KOPT-K1 (cell line): ENCODE measurements around the gene PLAA.

Source experiments
- H3K27ac ChIP-seq: fragments of 200-600 bp; sonication (generic); 2 replicates; pipeline ENCODE4 v1.5.1; 2016; ENCODE audit warnings: antibody characterized with exemption, mild to moderate bottlenecking, low read depth, low read length; ENCODE audit not compliant: poor library complexity, severe bottlenecking
- H3K36me3 ChIP-seq: fragments of 200-600 bp; sonication (generic); 2 replicates; pipeline ENCODE4 v1.5.1; 2017; ENCODE audit warnings: antibody characterized with exemption, mild to moderate bottlenecking, low read length, moderate library complexity; ENCODE audit not compliant: insufficient read depth
- H3K9me3 ChIP-seq: fragments of 200-600 bp; sonication (generic); 2 replicates; pipeline ENCODE4 v1.5.1; 2017; ENCODE audit warnings: antibody characterized with exemption, low read length, mild to moderate bottlenecking; ENCODE audit not compliant: insufficient read depth, poor library complexity, severe bottlenecking

Gene PLAA

DNA sequence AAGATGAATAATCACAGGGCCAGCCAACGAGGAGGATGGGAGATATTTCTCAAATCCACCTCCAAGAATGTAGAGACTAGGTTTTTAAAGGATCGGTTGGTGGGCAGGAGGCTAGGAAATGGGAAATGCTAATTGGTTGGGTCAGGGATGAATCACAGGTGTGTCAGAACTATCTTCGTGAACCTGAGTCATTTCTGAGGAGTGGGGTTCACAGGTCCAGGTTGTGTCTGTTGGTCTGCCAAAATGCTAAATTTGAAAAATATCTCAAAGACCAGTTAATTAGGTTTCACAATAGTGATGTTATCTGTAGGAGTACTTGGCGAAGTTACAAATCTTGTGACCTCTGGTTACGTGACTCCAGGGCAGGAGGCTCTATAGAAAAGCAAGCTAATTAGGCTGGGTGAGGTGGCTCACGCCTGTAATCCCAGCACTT is 2.6 kb upstream of the PLAA start:
- H3K36me3 ChIP-seq: no peaks in the 10 kb centered on the region
- H3K9me3 ChIP-seq: no peaks in the 10 kb centered on the region
- H3K27ac ChIP-seq: no peak overlapping the region

DNA sequence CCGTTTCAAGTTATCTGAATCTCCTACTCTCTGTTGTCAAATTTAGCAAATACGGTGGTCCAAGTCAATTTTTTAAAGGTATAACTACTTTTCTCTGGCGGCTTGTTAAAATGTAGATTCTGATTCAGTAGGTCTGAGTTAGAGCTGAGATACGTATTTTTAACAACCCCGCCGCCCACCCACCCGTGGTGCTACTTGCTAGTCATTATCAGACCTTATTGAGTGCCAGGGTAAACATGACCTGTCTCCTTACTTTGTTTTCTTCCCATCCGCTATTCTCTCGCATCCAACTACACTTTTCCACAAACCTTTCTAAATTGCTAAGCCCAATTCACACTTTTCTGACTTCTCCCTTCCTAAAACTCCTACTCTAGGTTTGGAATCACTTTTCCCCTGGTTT is 694 bp upstream of the PLAA start:
- H3K9me3 ChIP-seq: no peaks in the 10 kb centered on the region
- peak overlapping the region; percentile 98 for H3K27ac ChIP-seq

DNA sequence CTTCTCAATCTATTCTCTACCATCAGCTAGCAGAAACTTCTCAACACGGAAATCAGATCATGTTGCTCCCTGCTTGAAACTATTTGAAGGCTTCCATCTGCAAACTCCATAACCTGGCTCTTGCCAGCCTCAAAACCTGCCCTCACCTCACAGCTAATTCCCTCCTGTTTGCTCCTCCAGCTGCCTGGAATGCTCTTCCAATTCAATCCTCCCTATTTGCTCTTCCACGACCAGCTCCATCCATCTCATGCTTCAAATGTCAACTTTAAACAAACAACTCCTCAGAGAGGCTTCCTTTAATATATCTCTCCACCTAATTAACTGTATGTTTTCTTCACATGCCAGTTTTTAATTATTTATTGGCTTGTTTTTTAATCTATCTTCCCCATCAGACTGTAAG is 1.5 kb downstream of the PLAA start:
- Histone ChIP-seq H3K27ac (peak overlapping the region; percentile 98), H3K36me3 (peaks cover 14% of the 10 kb centered on the region; the same call in 1 of the 2 replicates)

More for the DNA sequence above, 694 bp upstream of the PLAA start:
- H3K36me3 ChIP-seq: peaks cover 14% of the 10 kb centered on the region; the same call in 1 of the 2 replicates

DNA sequence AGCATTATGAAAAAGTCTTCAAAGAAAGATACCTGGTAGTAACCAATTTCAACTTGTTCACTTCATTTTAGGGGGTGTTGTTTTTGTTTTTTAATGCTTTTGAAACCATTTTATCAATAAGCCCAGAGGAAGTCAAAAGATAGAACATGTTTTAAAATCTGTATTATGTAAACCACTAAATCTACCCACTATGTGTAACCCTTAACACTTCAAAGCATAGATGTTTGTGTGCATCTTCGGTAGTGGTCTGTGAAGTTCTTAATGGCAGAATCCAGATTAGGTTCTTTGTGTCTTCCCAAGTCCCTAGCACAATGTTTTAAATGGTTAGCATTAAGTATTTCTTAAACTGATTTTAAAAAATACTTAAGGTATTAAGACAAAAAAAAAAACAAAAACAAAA is 6.3 kb downstream of the PLAA start:
- Histone ChIP-seq H3K9me3 (peaks cover 11% of the 10 kb centered on the region), H3K27ac (no peak overlapping the region), H3K36me3 (peaks cover 14% of the 10 kb centered on the region; the same call in 1 of the 2 replicates)

More for the DNA sequence above, 1.5 kb downstream of the PLAA start:
- no peaks in the 10 kb centered on the region for H3K9me3 ChIP-seq

DNA sequence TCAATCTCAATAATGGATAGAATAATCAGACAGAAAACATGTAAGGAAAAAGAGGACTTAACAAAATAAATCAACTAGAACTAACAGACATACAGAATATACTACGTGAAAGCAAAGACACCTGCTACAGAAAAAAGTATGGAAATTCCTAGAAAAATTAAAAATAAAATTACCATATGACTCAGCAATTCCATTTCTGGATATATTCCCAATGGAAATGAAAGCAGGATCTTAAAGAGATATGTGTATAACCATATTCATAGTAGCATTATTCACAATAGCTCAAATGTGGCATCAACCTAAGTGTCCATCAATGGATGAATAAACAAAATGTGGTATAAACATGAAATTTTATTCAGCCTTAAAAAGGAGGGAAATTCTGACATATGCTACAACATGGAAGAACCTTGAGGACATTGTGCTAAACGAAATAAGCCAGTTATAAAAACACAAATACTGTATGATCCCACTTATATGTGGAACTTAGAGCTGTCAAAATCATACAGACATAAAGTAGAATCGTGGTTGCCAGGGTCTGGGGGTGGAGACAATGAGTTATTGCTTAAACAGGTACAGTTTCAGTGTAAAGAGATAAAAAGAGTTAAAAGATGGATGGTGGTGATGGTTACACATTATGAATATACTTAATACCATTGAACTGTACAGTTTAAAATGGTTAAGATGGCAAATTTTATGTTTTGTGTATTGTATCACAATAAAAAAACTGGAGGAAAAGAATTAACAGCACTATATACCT is 6.9 kb downstream of the PLAA start:
- H3K9me3 ChIP-seq: peaks cover 11% of the 10 kb centered on the region
- H3K36me3 ChIP-seq: peaks cover 14% of the 10 kb centered on the region; the same call in 1 of the 2 replicates
- H3K27ac ChIP-seq: no peak overlapping the region

GRCh38 chr9:26937816-26938371 is 9.1 kb downstream of the PLAA start:
- peaks cover 7% of the 10 kb centered on the region for H3K36me3 ChIP-seq
- H3K27ac ChIP-seq: no peak overlapping the region
- H3K9me3 ChIP-seq: peaks cover 11% of the 10 kb centered on the region

DNA sequence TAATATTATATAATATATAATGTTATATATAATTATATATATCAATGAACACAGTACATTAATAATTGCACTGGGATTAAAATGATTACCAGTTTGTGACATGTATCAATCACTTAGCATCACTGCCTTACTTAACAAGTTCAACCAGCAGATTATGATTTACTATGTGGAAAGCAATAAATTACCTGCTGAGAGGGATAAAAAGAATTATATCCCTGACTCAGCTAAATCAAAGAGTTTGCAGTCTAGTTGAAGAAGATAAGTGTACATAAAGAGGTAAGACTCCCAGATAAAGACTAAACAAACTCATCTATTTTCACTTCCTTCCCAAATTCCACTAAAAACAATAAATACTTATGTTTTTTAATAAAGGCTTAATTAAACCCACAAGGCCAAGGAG is 11.2 kb downstream of the PLAA start:
- no peak overlapping the region for H3K27ac ChIP-seq
- peaks cover 27% of the 10 kb centered on the region for H3K36me3 ChIP-seq
- H3K9me3 ChIP-seq: peaks cover 11% of the 10 kb centered on the region

DNA sequence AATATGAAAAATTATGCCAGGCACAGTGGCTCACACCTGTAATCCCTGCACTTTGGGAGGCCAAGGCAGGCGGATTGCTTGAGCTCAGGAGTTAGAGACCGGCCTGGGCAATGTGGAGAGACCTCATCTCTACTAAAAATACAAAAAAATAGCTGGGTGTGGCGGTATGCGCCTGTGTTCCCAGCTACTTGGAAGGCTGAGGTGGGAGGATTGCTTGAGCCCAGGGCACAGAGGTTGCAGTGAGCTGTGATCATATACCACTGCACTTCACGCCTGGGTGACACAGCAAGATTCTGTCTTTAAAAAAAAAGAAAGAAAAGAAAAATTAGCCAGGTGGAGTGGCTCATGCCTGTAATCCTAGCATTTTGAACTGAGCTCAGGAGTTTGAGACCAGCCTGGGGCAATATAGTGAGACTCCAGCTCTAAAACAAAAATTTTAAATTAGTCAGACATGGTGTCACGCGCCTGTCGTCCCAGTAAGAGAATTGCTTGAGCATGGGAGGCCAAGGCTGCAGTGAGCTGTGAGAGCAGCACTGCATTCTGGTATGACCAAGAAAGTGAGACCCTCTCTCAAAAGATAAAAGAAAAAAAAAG is 18.0 kb downstream of the PLAA start:
- no peak overlapping the region for H3K27ac ChIP-seq
- peaks cover 84% of the 10 kb centered on the region for H3K36me3 ChIP-seq
- H3K9me3 ChIP-seq: no peaks in the 10 kb centered on the region

DNA sequence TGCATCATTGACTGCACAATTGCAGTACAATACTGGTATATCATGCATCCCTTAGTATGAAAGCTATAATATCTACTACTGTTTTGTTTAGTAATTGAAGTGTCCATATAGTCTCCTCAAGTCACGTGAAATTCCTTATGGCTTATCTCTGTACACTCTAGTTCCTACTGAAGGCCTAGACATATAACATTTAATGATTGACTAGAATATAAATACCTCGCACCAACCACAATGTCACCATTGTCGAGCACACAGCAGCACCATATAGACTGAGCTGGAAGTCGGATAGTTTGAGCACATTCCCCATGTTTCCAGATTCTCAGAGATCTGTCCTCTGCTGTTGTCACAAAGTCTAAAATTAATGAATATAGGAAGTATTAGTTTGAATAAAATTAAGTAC is 21.4 kb downstream of the PLAA start:
- H3K27ac ChIP-seq: no peak overlapping the region
- no peaks in the 10 kb centered on the region for H3K9me3 ChIP-seq
- H3K36me3 ChIP-seq: peaks cover 95% of the 10 kb centered on the region

DNA sequence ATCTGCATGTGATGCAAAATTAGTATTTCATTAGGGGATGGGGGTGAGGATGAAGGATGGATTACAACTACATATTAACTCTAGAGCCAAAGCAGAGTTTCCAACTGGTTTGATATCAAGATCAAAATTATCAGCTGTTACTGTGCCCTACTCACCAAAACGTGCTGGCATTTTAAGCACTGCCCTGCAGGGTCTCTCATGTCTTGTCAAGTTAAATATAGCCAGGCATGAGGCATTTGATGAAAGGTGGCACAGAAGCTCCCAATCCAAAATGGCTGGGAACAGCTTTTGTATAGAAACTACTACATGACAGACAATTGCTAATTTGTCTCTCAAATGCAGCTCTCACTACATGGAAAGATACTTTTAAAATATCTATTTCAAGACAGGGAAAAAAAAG is 27.3 kb downstream of the PLAA start:
- Histone ChIP-seq H3K9me3 (no peaks in the 10 kb centered on the region), H3K27ac (no peak overlapping the region), H3K36me3 (peaks cover 99% of the 10 kb centered on the region)

DNA sequence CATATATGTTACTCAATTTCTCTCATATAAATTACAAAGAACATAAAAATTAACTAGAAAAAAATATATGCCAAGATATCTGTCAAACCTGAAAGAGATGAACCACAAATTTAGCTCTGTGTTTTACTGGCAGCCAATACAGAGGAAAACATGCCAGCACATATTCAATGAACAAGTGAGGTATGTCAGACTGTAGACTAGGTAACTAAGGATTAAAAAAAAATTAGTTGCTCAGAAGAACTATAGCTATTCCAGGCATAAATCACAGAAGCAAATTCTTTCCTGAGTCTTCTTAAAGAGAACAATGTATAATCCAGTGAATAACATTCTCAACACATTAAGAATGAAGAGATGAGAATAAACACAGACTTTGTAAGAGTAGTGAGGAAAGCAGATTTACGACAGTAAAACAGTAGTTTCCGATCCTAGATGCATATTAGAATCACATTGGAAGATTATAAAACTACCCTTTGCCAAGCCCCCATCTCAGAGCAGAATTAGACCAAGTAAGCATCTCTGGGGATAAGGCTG is 33.8 kb downstream of the PLAA start:
- Histone ChIP-seq H3K9me3 (no peaks in the 10 kb centered on the region), H3K36me3 (peaks cover 74% of the 10 kb centered on the region), H3K27ac (no peak overlapping the region)

DNA sequence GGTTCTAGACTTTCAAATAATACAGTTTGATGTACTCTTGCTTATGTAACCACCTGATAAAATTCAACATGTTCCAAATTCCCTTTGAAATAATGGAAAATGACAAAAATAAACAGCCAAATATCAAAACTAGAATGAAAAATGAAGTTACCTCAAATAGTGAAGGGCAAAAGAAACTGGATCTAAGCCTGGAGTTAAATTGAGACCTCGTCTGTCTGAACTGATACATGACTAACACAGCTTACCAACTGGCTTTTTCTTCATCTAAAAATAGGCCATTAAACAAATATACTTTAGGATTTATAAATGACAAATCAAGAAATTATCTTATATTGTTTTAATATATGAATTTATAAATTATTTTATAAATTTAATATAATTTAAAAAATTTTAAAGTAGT is 42.4 kb downstream of the PLAA start:
- Histone ChIP-seq H3K9me3 (no peaks in the 10 kb centered on the region), H3K27ac (no peak overlapping the region), H3K36me3 (peaks cover 73% of the 10 kb centered on the region)

DNA sequence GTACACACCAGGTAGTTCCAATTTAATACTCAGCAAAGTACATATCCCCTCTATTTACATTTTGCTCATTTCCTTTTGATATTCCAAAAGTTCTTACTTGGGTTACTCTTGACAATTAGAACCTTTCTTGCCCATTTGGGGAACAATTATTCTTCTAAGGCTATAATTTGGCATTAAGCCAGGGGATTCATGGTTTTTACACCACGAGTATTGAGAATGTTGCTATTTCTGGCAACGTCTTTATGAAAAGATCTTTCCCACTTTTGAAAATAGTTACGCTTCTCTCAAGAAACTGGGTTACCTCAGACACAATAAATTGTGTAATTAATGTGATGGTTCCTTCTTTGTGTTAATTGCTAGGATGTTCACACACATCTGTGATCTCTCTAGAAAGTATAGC is 43.0 kb downstream of the PLAA start:
- Histone ChIP-seq H3K9me3 (no peaks in the 10 kb centered on the region), H3K36me3 (peaks cover 68% of the 10 kb centered on the region), H3K27ac (no peak overlapping the region)

DNA sequence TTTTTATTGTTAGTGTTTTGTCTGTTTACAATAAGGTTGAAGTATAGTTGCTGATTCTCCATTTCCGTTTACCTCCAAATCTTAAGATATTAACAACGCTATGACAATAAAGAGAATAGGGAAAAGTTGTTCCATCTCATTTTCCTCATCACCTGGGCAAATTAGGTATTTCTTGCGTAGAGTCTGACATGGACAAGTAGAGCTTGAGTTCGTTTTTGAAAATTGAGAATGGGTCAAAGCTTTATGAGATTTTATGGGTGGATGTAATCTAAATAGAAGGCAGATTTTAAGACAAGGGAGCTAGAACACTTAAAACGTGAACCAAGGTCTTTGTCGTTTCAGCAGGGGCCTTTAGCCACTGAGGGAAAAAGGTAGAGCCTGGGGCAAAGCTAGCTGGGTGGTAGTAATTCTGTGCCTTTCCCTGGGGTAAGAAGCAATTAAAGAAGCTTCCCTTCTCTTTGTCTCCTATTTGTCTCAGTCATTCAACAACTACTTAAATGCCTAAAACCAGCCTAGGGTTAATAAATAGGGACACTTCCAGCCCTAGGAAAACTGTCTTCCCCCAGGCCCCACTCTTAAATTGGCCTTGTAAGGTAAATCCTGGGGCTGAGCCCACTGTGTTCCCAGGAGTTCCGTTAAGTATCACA is 53.9 kb downstream of the PLAA start:
- Histone ChIP-seq H3K36me3 (0 out of 2 replicates have a peak, but pooled peaks cover 6% of the 10 kb centered on the region), H3K9me3 (no peaks in the 10 kb centered on the region), H3K27ac (peak overlapping the region; percentile 88)
